HG03095 (cell line): ENCODE results near the gene CHST15.
"Not testable (repeated sequence)": the region's sequence is repeated elsewhere in the genome, so short reads cannot be mapped to it uniquely, and the experiment has no call there.

Experiments used
- ATAC-seq: cut with Tn5 transposase; IDR thresholded peaks from one replicate; pipeline ENCODE4 v1.9.1; 2021; ENCODE audit warnings: moderate library complexity; ENCODE audit not compliant: unreplicated experiment

The CHST15 gene

DNA sequence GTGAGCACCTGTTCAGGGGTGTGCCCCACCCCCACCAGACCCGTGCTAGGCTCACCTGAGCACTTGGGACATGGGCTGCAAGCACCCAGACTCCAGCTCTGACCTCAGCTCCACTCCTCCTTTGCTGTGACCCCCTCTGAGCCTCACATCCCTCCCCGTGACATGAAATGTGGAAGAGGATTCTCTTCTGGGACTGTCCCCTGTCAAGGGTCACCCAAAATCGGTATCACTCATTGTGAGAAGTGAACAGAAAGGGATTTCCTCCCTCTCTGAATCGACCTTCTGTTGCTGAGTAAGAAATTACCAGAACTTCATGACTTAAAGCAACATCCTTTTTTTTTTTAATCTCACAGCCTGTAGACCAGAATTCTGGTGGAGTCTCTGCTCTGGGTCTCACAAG, 6.2 kb upstream of the CHST15 start:
- peak; percentile 52 for ATAC-seq

DNA sequence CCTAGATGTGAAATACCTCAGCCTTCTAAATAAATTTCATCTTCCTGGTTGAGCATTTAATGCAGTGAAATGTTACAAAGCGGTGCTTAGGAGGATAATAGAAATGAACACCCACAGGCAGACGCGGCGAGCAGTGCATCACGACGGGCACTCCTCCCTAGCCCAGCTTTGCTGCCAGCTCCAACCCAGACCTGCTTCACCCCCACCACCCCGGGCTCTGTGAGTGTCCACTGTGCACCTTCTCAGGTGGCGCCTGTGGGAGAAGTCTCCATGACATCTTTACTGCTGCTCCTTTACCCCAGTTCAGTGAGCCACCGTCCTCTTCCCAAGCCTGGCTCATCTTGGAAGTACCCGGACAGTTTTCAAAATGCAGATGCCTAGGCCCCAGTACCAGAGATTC, 5.2 kb upstream of the CHST15 start:
- ATAC-seq: no peak

DNA sequence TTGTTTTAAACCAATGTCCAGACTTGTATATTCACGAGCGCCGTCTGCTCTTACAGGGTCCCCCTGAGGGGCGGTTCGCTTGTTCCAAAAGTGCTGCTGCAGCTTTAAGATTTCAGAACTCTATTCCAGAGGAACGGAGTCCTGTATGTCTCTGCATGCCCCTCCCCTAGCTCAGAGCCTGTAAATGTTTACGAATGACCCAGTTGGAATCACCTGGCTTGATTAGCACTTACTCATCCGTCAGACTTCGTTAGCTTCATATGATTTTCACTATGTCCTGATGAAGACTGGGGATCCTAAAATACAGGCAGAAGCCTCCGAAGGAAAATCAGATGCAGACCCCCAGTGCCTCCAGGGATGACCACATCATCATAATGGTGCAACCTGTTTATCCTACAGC, 4.5 kb upstream of the CHST15 start:
- ATAC-seq: no peak

- ATAC-seq: no peak
Observed at GRCh38 chr10:124096494-124096893, 3.1 kb upstream of the CHST15 start.

DNA sequence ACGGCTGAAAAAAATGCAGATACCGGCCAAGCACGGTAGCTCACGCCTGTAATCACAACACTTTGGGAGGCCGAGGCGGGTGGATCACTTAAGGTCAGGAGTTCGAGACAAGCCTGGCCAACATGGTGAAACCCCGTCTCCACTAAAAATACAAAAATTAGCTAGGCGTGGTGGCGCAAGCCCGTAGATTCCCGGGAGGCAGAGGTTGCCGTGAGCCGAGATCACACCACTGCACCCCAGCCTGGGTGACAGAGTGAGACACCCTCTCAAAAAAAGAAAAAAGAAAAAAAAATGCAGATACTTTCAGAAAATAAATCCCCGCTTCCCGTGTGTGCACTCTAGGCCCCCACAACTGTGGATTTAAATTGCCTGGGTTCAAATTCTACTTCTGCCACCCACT, 2.4 kb upstream of the CHST15 start:
- ATAC-seq: not testable (repeated sequence)

- ATAC-seq: no peak
Observed at GRCh38 chr10:124095096-124095495, 1.7 kb upstream of the CHST15 start.

GRCh38 chr10:124094419-124094785, 1.0 kb upstream of the CHST15 start:
- no peak for ATAC-seq

GRCh38 chr10:124093774-124094418, 498 bp upstream of the CHST15 start:
- not testable (repeated sequence) for ATAC-seq

DNA sequence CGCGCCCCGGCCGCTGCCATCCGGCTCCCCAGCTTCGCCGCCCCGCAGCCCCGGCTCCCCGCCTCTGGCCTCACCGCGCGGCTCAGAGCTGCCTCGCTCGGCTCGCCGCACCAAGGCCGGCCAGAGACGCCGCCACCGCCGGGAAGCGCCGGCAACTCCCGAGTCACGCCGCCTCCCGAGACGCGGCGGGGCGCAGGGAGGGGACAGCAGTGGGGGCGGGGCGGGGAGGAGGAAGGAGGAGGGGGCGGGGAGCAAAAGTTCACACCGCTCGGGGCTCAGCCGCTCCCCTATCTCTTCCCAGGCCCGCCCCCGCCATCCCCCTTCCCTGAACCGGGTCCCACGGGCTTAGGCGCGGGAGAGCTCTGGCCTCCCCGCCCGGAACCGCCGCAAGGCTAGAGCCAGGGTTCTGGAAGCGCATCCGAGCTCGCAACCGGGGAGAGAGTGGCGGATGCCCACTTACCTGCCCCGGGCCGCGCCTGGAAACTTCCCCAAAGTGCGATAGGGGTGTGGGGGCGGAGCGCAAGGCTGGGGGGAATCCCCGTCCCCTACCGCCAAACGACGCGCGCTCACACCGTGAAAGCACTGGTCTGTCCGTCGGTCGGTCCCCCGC, 1.0 kb downstream of the CHST15 start:
- ATAC-seq: no peak

DNA sequence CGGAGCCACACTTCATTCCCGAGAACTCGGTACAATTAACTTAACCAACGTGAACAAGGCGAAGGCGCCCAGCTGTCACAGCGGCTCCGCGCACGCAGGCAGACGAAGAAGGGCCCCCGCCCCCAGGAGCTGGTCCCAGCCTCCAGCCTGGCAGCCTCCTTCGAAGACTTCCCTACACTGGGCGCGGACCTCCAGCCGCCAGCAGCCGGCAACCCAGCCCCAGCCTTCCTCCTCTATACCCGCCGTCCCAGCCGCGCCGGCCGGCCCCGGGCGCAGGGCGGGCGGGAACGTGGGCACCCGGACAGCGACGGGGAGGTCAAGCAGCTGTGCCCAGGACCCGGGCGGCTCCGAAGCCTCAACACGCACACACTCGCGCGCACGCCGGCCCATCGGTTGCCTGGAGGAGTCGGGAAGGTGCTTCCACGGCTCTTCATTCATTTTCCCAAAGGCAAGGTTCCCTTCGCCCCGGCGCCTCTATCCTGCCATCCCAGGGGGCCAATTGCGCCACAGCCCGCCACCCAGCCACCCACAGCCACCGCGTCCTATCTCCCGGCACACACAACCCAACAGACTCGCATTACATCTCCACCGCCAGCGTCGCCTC, 1.6 kb downstream of the CHST15 start:
- no peak for ATAC-seq

DNA sequence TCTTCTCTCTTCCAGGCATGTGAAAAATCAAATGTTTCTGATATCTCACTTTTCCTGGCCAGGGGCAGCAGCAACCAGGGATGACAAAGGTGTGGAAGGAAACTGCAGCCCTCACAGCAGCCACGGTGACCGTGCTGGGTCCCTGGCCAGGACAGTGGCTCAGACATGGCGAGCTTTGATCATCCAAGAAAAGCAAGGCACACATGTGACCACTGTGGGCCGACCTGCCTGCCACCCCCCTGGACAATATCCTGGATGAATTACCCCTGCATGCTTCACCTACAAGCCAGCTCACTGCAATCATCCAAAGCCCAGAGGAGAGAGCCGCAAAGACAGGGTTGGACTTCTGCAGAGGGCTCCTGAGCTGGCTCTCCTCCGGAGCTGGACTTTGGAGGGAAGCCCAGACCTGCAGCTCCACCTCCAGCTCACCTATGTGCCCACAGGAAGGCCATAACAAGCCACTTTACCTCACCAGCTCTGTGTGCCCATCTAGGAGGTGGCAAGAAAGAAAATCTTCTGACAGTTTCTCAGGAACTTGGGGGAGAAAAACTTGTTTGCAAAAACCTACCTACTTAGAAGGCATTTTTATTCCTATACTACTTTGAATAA, 2.7 kb downstream of the CHST15 start:
- ATAC-seq: no peak

- no peak for ATAC-seq
Observed at GRCh38 chr10:124089859-124090258, 3.5 kb downstream of the CHST15 start.

DNA sequence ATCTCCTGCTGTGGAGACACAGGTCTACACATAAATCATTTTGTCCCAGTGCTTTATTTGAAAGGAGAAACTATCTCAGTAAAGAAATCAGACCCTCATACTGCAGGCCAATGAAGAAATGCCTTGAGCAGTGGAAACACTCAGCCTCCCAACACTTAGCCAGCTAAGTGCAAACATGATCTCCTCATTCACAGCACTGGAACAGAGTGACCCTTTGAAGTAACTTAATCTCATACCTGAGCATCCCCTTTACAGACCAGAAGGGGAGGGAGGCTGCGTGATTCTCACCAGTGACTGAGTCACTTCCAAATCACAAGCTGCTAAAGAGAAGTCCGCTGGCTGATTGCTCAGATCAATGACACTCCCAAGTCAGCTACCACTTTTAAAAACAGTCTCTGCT, 4.5 kb downstream of the CHST15 start:
- ATAC-seq: no peak

DNA sequence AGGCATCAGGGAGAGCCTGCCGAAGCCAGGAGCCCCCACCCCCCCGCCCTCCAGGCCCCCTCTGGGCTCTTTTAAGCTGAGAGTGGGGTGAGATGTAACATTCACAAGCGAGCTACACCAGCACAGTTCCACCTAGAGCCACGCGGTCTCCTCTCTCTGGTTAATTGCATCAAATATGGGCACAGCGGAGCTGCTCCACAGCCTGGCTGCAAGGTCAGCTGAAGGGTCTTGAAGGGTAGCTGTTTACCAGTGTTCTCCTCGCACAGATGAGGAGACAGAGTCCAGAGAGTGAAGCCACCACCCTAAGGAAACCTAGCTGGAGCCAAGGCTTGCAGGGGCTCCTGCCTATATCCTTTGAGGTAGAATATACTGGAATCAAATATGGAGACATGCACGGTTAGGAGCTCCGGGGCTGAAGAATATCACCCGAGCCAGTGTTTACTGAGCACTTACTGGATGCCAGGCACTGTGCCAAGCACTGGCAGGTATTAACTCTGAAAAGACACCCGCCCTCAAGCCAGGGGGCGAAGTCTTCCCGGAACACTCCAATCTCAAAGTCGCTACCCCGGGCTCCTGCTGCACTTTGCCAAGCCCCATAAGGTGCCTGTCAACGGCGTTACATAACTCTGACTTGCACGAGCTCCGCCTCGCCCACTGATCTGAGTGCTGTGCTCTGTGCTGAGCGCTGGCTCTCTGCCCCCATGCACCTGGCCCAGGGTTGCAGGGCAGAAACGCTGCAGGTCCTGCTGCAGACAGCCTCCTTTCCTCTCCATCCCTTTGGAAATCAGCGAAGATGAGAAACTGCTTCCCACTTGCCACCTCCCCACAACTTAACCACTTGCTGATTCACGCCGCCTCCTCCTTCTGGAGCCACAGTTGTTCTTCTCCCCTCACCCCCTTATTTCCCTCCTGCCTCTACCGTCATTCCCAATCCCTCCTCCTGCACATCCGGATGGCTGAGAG, 5.4 kb downstream of the CHST15 start:
- ATAC-seq: no peak

GRCh38 chr10:124086787-124087671, 6.4 kb downstream of the CHST15 start:
- ATAC-seq: no peak

DNA sequence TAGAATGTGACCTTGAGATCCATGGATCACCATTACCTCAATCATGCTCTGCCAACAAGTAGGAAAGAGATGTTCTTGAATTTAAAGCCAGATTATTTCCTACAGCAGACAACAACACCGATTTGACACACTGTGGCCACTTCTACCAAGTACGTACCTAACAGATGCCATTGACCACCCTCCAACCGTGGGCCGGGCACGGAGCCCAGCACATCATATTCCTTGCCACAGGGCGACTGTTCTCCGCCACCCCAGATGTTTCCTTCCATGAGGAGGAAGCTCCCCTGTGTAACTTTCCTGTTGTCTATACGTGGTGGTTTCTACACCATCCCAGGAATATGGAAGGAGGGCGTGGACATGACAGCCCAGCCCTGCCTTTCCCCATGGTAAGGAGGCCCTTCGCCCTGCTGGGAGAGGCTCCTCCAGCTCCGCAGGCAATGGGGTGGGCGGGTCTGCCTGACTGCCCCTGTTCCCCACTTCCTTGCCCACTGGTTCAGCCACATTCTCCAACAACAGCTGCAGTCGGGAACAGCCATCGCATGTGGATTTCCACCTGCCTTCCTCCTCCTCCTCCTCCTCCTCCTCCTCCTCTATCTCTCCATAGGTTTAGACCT, 7.2 kb downstream of the CHST15 start:
- no peak for ATAC-seq

DNA sequence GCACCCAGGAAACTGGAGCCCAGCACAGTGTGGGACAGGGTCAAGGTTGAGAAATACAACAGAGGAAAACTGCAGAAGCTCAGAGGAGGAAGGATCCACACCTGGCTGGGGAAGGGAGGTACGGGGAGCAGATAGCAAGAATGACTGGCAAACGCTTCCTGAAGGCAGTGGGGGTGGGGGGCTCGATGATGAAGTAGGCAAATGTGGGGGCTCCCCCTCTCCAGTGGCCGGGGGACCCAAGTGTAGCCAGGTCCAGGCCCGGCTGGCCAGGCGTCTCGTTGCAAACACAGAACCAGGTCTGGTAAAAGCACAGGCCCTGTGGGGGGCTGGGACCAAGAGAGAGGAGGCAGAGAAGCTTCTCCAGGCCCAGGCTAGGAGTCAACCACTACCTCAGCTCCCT, 7.7 kb downstream of the CHST15 start:
- ATAC-seq: no peak

DNA sequence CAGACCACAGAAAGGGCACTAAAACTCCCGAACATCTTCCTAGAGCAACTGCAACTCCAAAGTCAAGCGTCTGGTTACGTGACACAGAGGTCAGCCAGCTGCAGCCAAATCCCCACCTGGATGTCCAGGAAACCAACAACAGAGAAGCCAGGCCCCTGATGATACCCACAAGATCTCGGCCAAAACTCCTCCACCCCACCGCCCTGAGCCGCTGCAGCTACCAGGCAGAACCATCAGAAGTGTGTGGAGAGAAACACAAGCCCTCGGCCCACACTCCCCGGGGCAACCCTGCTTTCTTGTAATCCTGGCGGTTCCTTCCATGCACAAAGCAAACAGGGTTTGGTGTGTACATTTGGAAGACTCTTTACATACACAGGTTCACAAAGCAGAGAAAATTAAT, 8.7 kb downstream of the CHST15 start:
- no peak for ATAC-seq

DNA sequence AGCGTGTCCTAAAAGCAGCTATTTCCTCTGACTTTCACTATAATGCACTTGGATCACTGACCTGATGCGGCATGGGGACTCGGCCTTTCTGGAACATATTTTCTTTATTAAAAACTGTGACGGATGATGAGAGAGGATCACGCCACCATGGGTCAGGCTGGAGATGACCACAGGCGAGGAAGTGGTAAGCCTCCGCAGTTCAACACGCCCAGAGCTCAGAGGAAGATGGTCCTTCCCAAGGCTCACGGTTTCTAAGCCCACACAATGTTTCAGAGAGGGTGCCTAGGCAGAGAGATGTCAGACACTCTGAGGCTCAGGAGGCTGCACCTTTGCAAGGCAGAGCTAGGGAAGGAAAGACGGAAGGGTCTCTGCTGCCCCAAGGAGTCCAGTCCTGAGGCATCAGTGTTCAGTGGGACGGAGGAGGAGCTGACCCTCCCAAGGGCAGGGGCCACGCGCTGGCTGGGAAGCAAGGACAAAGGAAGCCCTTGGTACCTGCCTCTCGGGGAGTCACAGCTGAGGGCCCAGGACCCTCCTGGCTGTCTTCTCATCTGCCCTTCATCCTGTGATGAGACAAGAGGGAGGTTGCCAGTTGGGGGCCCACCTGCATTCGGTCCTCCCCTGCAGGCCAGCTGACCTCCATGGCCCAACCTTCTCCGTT, 9.5 kb downstream of the CHST15 start:
- ATAC-seq: no peak
